WTC11 (cell line): ENCODE results near the gene METTL13. TPM values are rescaled to one million over a fixed set of nuclear protein-coding genes. Genes with fewer than 3 reads are reported as not detected.

Experiments
- AFF4 ChIP-seq: sonication (generic); formaldehyde crosslinking; IDR thresholded peaks from 2 replicates; pipeline ENCODE4 v1.8.1; 2023; ENCODE audit warnings: mild to moderate bottlenecking, missing genetic modification reagents, borderline replicate concordance
- ARID4B ChIP-seq: sonication (generic); formaldehyde crosslinking; IDR thresholded peaks from 2 replicates; pipeline ENCODE4 v1.8.0; 2023; ENCODE audit warnings: missing genetic modification reagents, mild to moderate bottlenecking, borderline replicate concordance
- ATF1 ChIP-seq: sonication (generic); formaldehyde crosslinking; IDR thresholded peaks from 2 replicates; pipeline ENCODE4 v1.8.1; 2023; ENCODE audit warnings: mild to moderate bottlenecking, moderate library complexity, missing genetic modification reagents
- CREM ChIP-seq: sonication (generic); formaldehyde crosslinking; IDR thresholded peaks from 2 replicates; pipeline ENCODE4 v1.8.1; 2022; ENCODE audit warnings: mild to moderate bottlenecking, missing genetic modification reagents, moderate library complexity
- E2F5 ChIP-seq: sonication (generic); formaldehyde crosslinking; IDR thresholded peaks from 2 replicates; pipeline ENCODE4 v1.8.1; 2022; ENCODE audit warnings: mild to moderate bottlenecking, moderate library complexity, missing genetic modification reagents
- ELF4 ChIP-seq: sonication (generic); formaldehyde crosslinking; IDR thresholded peaks from 2 replicates; pipeline ENCODE4 v1.8.1; 2022; ENCODE audit warnings: low read depth, mild to moderate bottlenecking, moderate library complexity, missing genetic modification reagents
- ERG ChIP-seq: fragments of 250-450 bp; sonication (Bioruptor Pico); IDR thresholded peaks from 2 replicates; pipeline ENCODE4 v1.8.0; 2021; ENCODE audit warnings: mild to moderate bottlenecking
- FOXP4 ChIP-seq: sonication (generic); formaldehyde crosslinking; IDR thresholded peaks from 2 replicates; pipeline ENCODE4 v1.8.0; 2022; ENCODE audit warnings: mild to moderate bottlenecking, missing genetic modification reagents
- GABPB1 ChIP-seq: sonication (generic); formaldehyde crosslinking; IDR thresholded peaks from 2 replicates; pipeline ENCODE4 v1.8.1; 2023; ENCODE audit warnings: mild to moderate bottlenecking, missing genetic modification reagents
- JUN ChIP-seq: sonication (generic); formaldehyde crosslinking; IDR thresholded peaks from 2 replicates; pipeline ENCODE4 v1.8.0; 2023; ENCODE audit warnings: mild to moderate bottlenecking, missing genetic modification reagents
- PRRX2 ChIP-seq: fragments of 250-450 bp; sonication (Bioruptor Pico); IDR thresholded peaks from 2 replicates; pipeline ENCODE4 v1.8.0; 2021; ENCODE audit warnings: mild to moderate bottlenecking
- RELA ChIP-seq: sonication (generic); formaldehyde crosslinking; IDR thresholded peaks from 2 replicates; pipeline ENCODE4 v1.8.1; 2022; ENCODE audit warnings: missing genetic modification reagents, mild to moderate bottlenecking, borderline replicate concordance
- SMAD4 ChIP-seq: sonication (generic); formaldehyde crosslinking; IDR thresholded peaks from 2 replicates; pipeline ENCODE4 v1.8.0; 2022; ENCODE audit warnings: mild to moderate bottlenecking, missing genetic modification reagents
- USF1 ChIP-seq: sonication (generic); formaldehyde crosslinking; IDR thresholded peaks from 2 replicates; pipeline ENCODE4 v1.8.0; 2022; ENCODE audit warnings: mild to moderate bottlenecking, missing genetic modification reagents
- total RNA-seq: library from RNA; stranded (reverse); gene quantifications from 3 replicates; pipeline ENCODE4 v1.2.3, GENCODE V29; 2021
- TF ChIP-seq, protein P1 (sequence below): fragments of 250-450 bp; sonication (Bioruptor Pico); IDR thresholded peaks from 2 replicates; pipeline ENCODE4 v2.1.2; 2022; ENCODE audit warnings: mild to moderate bottlenecking, moderate library complexity
- TF ChIP-seq, protein P2 (sequence below): sonication (generic); formaldehyde crosslinking; IDR thresholded peaks from 2 replicates; pipeline ENCODE4 v1.8.0; 2022; ENCODE audit warnings: missing genetic modification reagents
- TF ChIP-seq, protein P3 (sequence below): sonication (generic); formaldehyde crosslinking; IDR thresholded peaks from 2 replicates; pipeline ENCODE4 v1.8.1; 2022; ENCODE audit warnings: mild to moderate bottlenecking, missing genetic modification reagents, moderate library complexity, borderline replicate concordance

METTL13 gene
- total RNA-seq, 1 experiment from 2014 or later: 46.5 TPM

DNA sequence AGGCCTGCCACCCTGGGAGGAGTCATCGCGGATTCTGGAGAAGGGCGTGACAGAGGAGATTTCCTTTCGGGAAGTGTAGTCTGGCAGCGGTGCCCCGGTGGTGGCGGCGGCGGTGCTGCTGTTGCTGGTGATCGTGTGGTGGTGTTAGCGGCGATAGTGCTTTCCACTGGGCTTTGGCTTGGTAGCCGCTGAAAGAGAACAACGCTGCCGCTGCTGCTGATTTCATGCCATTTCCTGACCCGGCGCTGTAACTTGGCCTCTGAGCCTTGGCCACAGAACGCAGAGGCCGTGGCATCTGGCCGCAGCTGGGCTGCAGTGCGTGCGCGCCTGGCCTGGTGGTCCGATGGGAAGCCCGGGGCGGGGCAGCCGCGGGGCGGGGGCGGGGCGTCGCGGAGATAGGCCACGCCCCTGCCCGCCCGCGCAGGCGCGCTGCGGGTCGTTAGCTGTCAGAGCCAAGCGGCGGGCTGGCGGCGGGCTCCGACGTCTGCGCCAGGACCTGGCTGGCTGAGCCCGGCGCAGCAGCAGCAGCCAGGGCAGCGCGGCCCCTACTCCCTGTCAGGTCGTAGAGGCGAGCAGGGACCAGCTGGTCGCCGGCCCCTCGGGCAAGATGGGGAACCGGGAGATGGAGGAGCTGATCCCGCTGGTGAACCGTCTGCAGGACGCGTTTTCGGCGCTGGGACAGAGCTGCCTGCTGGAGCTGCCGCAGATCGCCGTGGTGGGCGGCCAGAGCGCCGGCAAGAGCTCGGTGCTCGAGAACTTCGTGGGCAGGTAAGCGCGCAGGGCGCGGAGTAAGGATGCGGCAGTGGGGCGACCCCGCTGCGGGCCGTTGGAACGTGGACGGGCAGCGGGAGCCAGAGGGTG, 59.8 kb downstream of the METTL13 start, which contains the start of gene DNM3 (continued):
- TF ChIP-seq E2F5 (CRISPR knock-in tag) (no peak), AFF4 (no peak), PRRX2 (CRISPR knock-in tag) (no peak), RELA (CRISPR knock-in tag) (no peak), ERG (CRISPR knock-in tag) (no peak), ATF1 (CRISPR knock-in tag) (no peak), SMAD4 (CRISPR knock-in tag) (no peak), ELF4 (no peak), USF1 (CRISPR knock-in tag) (no peak), FOXP4 (CRISPR knock-in tag) (no peak), CREM (CRISPR knock-in tag) (no peak), ARID4B (CRISPR knock-in tag) (peak; percentile 47; the same call in 1 of the 2 replicates), GABPB1 (CRISPR knock-in tag) (no peak), JUN (no peak)
- TF ChIP-seq, protein P1, sequence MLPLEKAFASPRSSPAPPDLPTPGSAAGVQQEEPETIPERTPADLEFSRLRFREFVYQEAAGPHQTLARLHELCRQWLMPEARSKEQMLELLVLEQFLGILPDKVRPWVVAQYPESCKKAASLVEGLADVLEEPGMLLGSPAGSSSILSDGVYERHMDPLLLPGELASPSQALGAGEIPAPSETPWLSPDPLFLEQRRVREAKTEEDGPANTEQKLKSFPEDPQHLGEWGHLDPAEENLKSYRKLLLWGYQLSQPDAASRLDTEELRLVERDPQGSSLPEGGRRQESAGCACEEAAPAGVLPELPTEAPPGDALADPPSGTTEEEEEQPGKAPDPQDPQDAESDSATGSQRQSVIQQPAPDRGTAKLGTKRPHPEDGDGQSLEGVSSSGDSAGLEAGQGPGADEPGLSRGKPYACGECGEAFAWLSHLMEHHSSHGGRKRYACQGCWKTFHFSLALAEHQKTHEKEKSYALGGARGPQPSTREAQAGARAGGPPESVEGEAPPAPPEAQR: no peak
- TF ChIP-seq, protein P2, sequence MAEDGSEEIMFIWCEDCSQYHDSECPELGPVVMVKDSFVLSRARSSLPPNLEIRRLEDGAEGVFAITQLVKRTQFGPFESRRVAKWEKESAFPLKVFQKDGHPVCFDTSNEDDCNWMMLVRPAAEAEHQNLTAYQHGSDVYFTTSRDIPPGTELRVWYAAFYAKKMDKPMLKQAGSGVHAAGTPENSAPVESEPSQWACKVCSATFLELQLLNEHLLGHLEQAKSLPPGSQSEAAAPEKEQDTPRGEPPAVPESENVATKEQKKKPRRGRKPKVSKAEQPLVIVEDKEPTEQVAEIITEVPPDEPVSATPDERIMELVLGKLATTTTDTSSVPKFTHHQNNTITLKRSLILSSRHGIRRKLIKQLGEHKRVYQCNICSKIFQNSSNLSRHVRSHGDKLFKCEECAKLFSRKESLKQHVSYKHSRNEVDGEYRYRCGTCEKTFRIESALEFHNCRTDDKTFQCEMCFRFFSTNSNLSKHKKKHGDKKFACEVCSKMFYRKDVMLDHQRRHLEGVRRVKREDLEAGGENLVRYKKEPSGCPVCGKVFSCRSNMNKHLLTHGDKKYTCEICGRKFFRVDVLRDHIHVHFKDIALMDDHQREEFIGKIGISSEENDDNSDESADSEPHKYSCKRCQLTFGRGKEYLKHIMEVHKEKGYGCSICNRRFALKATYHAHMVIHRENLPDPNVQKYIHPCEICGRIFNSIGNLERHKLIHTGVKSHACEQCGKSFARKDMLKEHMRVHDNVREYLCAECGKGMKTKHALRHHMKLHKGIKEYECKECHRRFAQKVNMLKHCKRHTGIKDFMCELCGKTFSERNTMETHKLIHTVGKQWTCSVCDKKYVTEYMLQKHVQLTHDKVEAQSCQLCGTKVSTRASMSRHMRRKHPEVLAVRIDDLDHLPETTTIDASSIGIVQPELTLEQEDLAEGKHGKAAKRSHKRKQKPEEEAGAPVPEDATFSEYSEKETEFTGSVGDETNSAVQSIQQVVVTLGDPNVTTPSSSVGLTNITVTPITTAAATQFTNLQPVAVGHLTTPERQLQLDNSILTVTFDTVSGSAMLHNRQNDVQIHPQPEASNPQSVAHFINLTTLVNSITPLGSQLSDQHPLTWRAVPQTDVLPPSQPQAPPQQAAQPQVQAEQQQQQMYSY (CRISPR knock-in tag): no peak
- TF ChIP-seq, protein P3, sequence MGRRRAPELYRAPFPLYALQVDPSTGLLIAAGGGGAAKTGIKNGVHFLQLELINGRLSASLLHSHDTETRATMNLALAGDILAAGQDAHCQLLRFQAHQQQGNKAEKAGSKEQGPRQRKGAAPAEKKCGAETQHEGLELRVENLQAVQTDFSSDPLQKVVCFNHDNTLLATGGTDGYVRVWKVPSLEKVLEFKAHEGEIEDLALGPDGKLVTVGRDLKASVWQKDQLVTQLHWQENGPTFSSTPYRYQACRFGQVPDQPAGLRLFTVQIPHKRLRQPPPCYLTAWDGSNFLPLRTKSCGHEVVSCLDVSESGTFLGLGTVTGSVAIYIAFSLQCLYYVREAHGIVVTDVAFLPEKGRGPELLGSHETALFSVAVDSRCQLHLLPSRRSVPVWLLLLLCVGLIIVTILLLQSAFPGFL: no peak
